ACHN (cell line): Measurements from ENCODE around the gene ASAP3.

Experiments
- DNase-seq: peaks from one replicate; pipeline ENCODE4 v3.0.0-alpha.2; 2015
- in situ Hi-C: cut with HindIII; loops from 2 replicates; pipeline ENCODE4 v1.10.0; 2017; ENCODE audit warnings: low sequenced_read_pairs, low pct_ligation_motif_present, low pct_unique_long_range_greater_than_20kb

The ASAP3 gene

GRCh38 chr1:23408797-23409290 lies 75.1 kb downstream of the ASAP3 start:
- no peak for DNase-seq
- in situ Hi-C loops, result no loop called here

- DNase-seq, result no peak
Measured at GRCh38 chr1:23407016-23407630, 76.9 kb downstream of the ASAP3 start.

GRCh38 chr1:23405946-23406345 lies 78.0 kb downstream of the ASAP3 start:
- in situ Hi-C loops, result no loop called here
- DNase-seq, result no peak

More at GRCh38 chr1:23407016-23407630, 76.9 kb downstream of the ASAP3 start:
- in situ Hi-C loops, result no loop called here

GRCh38 chr1:23403735-23404486 lies 80.1 kb downstream of the ASAP3 start:
- DNase-seq, result peak; percentile 98
- in situ Hi-C loops, result no loop called here

- in situ Hi-C loops, result no loop called here
Measured at GRCh38 chr1:23403355-23403734, 80.6 kb downstream of the ASAP3 start.

GRCh38 chr1:23403038-23403336 lies 81.0 kb downstream of the ASAP3 start:
- in situ Hi-C loops, result no loop called here
- peak; percentile 88 for DNase-seq

More at GRCh38 chr1:23403355-23403734, 80.6 kb downstream of the ASAP3 start:
- DNase-seq, result no peak

GRCh38 chr1:23402286-23403037 lies 81.5 kb downstream of the ASAP3 start:
- peak; percentile 16 for DNase-seq
- in situ Hi-C loops, result no loop called here

GRCh38 chr1:23401313-23401712 lies 82.7 kb downstream of the ASAP3 start:
- in situ Hi-C loops, result no loop called here
- no peak for DNase-seq

- no peak for DNase-seq
- in situ Hi-C loops, result no loop called here
Measured at GRCh38 chr1:23400324-23401114, 83.5 kb downstream of the ASAP3 start.

- in situ Hi-C loops, result no loop called here
- DNase-seq, result no peak
Measured at GRCh38 chr1:23399229-23399628, 84.8 kb downstream of the ASAP3 start.

- no peak for DNase-seq
- in situ Hi-C loops, result no loop called here
Measured at GRCh38 chr1:23397908-23398307, 86.1 kb downstream of the ASAP3 start.

- in situ Hi-C loops, result no loop called here
- no peak for DNase-seq
Measured at GRCh38 chr1:23396380-23396779, 87.6 kb downstream of the ASAP3 start.

GRCh38 chr1:23395849-23396248 lies 88.1 kb downstream of the ASAP3 start:
- in situ Hi-C loops, result no loop called here
- no peak for DNase-seq

- in situ Hi-C loops, result no loop called here
- no peak for DNase-seq
Measured at GRCh38 chr1:23395154-23395724, 88.7 kb downstream of the ASAP3 start.

GRCh38 chr1:23394684-23395083 lies 89.3 kb downstream of the ASAP3 start:
- in situ Hi-C loops, result no loop called here
- peak; percentile 64 for DNase-seq

GRCh38 chr1:23394181-23394580 lies 89.8 kb downstream of the ASAP3 start:
- peak; percentile 80 for DNase-seq
- in situ Hi-C loops, result no loop called here

GRCh38 chr1:23393706-23394105 lies 90.3 kb downstream of the ASAP3 start:
- in situ Hi-C loops, result no loop called here
- peak; percentile 90 for DNase-seq

GRCh38 chr1:23392125-23392855 lies 91.7 kb downstream of the ASAP3 start:
- in situ Hi-C loops, result no loop called here
- DNase-seq, result no peak
